ENCODE results near the gene CTDSP1. TPM values are rescaled to one million over a fixed set of nuclear protein-coding genes. Genes with fewer than 3 reads are reported as not detected.

Gene CTDSP1
- total RNA-seq, 1 experiment from 2014 or later: 69.7 TPM

DNA sequence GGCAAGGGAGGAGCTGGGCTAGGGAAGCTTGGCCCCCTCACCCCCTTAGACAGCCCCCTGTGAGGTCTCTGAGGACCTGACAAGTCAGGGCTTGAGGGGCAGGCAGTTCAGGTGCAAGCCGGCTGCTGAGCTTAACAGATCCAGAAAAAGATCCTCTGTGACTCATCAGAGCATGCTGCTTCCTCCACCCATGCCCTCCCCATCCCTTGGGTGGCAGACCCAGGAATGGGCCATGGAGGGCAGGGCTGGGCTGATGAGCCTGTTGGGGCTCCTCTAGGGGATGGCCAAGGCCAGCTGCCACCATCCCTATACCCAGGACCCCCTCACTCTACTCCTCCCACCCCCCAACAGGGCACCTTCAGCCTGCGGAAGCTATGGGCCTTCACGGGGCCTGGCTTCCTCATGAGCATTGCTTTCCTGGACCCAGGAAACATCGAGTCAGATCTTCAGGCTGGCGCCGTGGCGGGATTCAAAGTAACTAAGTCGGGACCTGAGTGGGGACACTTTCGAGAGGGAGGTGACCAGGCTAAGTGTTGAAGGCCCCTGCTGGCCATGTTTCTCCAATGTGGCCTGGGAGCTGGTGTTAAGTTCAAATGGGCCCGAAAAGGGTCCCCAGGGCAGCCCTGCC is 15.7 kb upstream of the CTDSP1 start:
- peak; percentile 19 for DNase-seq (ENCODE audit: low read depth)

DNA sequence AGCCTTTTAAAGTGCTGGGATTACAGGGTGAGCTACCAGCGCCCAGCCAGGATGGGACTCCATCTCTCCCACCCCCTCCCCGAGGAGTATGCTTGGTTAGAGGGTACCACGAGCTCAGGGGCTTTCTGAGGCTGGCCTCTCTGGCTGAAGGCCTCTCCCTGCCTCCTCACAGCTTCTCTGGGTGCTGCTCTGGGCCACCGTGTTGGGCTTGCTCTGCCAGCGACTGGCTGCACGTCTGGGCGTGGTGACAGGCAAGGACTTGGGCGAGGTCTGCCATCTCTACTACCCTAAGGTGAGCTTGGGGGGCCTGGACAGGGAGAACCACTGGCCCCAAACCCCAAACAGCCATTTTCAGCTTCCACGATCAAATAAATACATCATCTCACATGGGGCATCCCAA is 14.7 kb upstream of the CTDSP1 start:
- no peak for DNase-seq (ENCODE audit: low read depth)

DNA sequence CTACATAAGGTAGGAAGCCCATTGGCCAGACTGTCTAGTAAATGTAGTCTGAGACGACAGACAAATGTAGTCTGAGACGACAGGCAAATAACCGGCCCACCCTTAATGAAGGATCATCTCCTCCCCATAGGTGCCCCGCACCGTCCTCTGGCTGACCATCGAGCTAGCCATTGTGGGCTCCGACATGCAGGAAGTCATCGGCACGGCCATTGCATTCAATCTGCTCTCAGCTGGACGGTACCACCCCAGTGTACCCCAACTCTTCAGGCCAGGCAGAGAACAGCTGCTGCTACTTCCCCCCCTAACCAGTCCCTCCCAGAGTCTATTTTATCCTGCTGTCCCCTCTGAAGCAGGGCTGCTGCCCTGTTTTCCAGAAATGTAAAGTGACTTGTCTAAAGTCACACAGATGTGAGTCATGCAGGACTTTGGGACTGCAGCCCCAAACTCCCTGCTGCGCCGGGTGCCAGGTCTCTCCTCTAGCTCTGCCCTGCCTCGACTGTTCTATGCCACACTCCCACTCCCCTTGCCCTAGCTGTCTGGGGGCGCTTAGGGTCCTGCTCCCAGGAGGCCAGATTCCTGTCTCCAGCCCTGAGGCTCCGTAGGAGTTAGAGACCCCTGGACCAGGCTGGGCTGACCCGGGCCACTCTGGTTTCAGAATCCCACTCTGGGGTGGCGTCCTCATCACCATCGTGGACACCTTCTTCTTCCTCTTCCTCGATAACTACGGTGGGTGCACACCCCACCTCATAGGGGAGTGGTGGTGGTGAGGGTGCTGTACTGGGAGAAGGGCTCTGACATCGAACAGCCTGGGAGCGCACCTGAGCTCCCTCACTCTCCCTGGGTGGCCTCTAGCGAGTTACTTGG is 12.9 kb upstream of the CTDSP1 start:
- no peak for DNase-seq (ENCODE audit: low read depth)

DNA sequence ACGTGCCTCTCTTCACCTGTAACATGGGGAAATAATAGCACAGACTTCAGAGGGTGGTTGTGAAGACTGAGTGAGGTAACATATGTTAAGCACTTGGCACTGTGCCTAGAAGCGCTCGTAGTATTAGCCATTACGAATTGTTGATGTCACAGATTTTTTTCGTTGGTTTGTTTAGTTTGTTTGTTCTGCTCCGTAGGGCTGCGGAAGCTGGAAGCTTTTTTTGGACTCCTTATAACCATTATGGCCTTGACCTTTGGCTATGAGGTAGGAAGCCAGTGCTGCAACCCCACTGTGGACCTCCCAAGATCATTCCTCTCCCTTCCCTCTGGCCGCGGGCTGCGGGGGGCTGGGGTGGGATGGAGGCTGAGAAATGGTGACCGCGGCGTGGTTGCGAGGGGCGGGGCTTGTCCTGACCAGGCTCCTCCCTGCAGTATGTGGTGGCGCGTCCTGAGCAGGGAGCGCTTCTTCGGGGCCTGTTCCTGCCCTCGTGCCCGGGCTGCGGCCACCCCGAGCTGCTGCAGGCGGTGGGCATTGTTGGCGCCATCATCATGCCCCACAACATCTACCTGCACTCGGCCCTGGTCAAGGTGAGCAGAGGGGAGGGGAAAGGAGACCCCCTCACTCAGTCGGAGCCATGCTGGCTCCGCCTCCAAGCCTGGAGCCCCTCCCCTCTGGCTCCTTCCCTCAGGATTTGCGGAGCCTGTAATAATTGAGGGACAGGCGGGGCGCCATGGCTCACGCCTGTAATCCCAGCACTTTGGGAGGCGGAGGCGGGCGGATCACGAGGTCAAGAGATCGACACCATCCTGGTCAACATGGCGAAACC is 12.1 kb upstream of the CTDSP1 start:
- peak; percentile 28 for DNase-seq (ENCODE audit: low read depth)

DNA sequence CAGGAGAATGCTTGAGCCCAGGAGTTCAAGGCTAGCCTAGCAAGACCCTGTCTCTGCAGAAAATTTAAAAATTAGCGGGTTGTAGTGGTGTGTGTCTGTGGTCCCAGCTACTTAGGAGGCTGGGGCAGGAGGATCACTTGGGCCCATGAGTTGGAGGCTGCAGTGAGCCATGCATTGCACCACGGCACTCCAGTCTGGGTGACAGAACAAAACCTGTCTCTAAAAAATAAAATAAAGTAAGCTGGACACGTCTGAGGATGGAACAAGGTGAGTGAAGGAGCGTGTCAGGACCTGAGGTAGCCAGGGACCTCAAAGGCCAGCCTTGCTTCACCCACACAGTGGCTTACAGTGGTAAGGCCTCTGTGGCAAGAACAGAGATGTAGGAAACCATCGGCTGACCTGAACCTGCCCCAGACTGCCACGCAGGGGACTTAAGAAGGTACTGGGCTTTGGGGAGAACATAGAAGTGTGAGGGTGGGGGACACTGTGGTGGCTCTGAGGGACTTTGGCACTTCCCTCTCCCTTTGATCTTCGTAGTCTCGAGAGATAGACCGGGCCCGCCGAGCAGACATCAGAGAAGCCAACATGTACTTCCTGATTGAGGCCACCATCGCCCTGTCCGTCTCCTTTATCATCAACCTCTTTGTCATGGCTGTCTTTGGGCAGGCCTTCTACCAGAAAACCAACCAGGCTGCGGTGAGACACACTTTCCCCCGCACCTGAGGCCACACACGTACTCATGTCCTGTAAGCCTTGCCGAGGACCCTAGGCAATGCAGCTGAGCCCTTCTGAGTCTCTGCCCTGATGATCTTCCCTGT is 10.1 kb upstream of the CTDSP1 start:
- DNase-seq (ENCODE audit: low read depth): no peak

DNA sequence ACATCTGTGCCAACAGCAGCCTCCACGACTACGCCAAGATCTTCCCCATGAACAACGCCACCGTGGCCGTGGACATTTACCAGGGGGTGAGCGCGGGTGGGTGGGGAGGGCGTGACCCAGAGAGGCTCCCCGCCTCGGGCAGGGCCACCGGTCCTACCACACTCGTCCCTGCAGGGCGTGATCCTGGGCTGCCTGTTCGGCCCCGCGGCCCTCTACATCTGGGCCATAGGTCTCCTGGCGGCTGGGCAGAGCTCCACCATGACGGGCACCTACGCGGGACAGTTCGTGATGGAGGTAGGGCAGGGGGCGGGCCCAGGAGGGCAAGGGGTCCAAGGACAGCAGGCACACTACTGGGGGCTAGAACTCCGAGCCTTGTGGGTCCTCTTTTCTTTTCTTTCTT is 8.5 kb upstream of the CTDSP1 start:
- DNase-seq (ENCODE audit: low read depth): no peak

DNA sequence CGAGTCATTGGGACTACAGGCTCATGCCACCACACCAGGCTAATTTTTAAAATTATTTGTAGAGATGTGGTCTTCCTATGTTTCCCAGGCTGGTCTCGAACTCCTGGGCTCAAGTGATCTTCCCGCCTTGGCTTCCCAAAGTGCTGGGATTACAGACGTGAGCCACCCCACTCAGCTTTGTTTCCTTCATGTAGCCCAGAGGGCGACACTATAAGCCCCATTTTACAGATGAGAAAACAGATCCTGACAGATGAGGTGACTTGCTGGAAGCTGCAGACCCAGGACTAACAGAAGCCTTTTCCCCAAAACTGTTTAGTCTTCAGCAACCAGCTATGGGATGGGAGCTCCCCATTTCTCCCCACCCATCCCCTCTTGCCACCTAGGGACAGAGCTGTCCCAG is 7.2 kb upstream of the CTDSP1 start:
- DNase-seq (ENCODE audit: low read depth): no peak

DNA sequence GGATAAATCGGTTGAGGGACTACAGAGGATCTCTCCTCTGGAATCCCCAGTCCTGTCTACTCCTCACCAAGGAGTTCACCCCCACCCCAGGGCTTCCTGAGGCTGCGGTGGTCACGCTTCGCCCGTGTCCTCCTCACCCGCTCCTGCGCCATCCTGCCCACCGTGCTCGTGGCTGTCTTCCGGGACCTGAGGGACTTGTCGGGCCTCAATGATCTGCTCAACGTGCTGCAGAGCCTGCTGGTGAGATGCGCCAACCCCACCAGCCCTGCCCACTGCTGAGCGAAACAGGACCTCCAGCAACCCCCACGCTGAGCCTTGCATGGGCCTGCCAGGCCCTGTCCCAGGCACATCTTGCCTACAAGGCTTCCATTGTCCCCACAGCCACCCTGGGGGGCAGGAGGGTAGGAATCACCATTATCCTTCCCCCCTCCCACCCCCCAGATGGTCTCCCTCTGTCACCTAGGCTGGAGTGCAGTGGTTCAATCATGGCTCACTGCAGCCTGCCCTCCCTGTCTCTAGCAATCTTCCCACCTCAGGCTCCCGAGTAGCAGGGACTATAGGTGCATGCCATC is 6.7 kb upstream of the CTDSP1 start:
- no peak for DNase-seq (ENCODE audit: low read depth)

DNA sequence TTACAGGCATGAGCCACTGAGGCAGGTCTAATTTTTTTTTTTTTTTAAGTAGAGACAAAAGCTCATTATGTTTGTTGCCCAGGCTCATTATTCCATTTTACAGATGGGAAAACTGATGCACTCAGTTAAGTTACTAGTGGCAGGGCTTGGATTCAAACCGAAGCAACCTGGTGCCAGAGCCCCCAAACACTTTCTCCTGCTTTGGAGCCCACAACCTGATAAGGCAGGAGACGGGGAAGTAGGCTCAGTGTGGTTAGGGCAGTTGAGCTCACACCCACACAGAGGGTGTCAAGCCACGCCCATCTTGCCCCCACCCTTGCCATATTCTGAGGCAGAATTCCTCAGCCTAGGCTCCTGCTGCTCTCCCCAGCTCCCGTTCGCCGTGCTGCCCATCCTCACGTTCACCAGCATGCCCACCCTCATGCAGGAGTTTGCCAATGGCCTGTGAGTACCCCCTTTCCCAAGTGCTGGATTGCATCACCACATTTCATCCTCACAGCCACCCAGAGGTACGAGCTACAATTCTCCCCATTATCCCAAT is 5.8 kb upstream of the CTDSP1 start:
- DNase-seq (ENCODE audit: low read depth): no peak

DNA sequence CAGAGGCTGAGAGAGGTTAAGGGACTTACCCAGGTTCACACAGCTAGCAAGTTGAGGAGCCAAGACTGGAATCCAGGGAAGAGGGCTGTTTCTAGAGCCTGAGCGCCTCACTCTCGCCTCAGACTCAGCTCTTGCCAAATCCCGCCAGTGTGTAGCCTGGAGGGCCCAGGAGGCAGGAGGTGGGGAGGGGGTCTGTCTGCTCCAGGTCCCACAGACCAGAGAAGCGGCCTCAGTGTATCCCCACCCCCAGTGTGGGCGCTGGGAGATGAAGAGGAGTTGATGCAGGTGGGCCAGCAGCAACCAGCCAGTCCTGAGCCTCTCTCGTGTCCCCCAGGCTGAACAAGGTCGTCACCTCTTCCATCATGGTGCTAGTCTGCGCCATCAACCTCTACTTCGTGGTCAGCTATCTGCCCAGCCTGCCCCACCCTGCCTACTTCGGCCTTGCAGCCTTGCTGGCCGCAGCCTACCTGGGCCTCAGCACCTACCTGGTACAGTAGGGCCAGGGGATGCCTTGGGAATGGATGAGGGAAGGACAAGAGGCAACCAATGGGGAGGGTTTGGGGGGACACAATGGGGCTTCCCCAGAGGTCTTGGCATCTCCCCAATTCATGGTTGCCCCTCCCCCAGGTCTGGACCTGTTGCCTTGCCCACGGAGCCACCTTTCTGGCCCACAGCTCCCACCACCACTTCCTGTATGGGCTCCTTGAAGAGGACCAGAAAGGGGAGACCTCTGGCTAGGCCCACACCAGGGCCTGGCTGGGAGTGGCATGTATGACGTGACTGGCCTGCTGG is 5.2 kb upstream of the CTDSP1 start:
- no peak for DNase-seq (ENCODE audit: low read depth)

DNA sequence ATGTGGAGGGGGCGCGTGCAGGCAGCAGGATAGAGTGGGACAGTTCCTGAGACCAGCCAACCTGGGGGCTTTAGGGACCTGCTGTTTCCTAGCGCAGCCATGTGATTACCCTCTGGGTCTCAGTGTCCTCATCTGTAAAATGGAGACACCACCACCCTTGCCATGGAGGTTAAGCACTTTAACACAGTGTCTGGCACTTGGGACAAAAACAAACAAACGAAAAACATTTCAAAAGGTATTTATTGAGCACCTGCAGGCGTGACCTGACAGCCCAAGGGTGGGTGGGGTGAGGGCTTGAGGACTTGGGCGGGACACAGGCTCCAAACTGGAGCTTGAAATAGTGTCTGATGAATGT is 4.6 kb upstream of the CTDSP1 start:
- DNase-seq (ENCODE audit: low read depth): no peak

DNA sequence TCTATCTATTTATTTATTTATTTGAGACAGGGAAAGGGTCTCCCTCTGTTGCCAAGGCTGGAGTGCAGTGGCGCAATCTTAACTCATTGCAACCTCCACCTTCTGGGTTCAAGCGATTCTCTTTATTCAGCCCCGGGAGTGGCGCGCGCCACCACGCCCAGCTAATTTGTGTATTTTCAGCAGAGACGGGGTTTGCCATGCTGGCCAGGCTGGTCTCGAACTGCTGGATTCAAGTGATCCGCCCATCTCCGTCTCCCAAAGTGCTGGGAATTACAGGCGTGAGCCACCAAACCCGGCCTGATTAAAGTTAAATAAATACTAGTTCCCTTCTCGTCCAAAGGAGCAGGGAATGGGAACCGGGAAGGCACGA is 4.2 kb upstream of the CTDSP1 start:
- DNase-seq (ENCODE audit: low read depth): no peak

DNA sequence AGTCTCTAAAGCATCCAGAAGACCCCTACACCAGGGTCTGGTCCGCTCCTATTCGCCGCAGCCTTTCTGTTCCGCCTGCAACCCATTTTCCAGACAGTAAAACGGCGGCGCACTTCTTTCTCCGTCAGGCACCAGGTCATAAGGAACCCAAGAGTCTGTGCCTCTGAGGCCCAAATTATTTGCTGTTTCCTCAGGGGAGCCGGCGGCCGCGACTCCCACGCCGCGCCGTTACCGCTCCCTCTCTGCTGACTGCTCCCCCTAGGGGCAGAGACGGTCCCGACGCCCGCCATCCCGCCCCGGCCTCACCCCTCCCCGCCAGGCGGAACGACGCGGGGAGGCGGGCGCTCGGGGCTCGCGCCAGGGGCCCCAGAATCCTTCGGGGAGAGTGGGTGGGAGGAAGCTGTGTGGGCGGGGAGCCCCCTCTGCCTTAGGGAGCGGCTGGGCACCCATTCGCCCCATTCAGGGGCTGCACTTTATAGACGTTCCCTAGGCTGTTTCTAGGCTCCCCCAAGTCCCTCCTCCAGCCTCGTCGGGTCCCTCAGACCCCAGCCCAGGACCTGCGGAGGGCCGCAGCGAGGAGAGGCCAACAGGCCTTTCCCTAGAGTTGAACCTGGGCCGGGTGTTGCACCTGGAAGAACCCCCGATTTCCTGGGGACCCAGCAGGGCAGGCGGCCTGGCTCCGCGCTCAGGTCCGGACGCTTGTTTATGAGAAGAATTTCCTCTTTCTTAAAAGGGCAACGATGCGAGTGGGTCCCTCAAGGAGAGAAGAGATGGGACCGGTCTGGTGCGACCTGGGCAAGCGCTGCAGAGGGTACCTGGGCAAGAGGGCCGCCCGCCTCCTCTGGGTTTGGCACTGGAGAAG is 3.6 kb upstream of the CTDSP1 start:
- DNase-seq (ENCODE audit: low read depth): peak; percentile 95

DNA sequence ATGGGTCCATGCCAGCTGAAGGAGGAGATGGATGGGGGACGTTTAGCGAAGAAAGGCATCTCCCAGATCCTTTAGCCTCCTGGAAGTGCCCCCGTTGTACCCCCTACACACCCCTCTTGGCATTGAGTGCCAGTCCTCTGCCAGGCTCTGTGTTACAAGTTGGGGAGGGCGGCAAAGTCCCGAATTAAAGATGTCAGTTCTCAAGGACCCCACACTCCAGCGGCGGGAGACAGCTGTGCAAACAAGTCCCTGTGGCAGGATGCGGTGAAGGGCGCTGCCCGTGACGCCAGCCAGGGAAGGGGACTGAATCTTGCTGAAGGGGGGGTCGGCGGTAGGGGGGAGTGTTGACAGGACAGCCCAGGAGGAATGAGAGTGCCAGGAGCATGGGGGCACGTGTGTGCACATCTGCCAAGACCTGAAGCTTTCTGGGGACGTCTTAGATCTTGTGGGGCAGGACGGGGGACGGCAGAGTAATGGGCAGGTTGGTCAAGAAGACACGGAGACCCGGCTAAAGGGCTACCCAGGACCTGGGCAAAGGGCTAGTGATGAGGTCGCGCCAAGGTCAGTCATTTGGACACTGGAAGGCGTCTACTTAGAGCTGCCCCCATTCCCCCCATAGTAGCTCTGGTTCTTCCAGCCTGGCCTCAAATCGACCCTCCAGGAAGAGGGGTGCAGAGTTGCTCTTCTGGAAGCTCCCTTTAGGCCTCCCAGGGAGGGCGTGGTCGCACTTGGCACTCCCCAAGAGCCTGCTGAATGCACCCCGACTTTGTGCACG is 2.8 kb upstream of the CTDSP1 start:
- peak; percentile 90 for DNase-seq (ENCODE audit: low read depth)

DNA sequence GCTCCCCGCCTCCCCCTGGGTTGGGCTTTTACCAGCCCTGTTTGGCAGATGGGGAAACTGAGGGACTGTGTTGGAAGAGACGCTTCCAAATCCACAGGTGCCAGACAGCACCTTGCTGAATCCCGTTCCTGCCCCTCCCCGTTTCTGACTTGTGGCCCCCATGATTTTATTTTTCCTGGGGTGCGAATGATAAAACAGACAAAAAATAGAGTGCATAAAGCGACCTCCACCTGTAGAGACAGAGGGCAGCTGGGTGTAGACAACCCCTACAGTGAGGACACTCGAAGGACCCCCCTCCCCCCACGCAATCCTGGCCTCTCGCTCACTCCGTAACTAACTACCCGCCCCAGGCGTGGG is 2.2 kb upstream of the CTDSP1 start:
- no peak for DNase-seq (ENCODE audit: low read depth)

DNA sequence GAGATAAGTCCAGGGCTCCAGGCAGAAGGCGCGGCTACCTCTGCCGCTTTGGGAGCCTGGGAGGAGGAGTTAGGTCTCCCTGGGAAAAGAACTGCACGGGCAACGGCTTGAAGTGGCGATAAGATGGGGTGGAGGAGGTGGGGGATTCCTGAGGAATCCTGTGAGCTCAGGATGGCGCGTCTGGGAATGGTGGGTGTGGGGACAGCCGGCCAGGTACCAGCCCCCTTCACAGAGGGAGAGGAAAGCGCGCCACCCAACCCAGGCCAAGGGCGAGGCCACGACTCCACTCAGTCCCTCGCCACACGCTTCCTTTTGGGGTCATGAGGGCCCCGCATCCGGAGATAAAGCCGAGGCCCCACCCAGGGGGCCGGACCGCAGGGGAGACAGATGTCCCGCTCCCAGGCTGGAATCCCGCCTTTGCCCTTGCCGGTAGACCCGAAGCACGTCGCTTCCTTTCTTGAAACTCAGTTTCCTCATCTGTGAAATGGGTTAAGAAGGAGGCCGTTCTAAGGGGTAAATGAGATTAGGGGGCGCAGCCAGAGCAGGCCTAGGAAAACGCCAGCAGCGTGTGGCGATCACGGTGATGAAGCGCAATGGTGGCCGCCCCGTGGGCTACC is 1.7 kb upstream of the CTDSP1 start:
- peak; percentile 70 for DNase-seq (ENCODE audit: low read depth)

DNA sequence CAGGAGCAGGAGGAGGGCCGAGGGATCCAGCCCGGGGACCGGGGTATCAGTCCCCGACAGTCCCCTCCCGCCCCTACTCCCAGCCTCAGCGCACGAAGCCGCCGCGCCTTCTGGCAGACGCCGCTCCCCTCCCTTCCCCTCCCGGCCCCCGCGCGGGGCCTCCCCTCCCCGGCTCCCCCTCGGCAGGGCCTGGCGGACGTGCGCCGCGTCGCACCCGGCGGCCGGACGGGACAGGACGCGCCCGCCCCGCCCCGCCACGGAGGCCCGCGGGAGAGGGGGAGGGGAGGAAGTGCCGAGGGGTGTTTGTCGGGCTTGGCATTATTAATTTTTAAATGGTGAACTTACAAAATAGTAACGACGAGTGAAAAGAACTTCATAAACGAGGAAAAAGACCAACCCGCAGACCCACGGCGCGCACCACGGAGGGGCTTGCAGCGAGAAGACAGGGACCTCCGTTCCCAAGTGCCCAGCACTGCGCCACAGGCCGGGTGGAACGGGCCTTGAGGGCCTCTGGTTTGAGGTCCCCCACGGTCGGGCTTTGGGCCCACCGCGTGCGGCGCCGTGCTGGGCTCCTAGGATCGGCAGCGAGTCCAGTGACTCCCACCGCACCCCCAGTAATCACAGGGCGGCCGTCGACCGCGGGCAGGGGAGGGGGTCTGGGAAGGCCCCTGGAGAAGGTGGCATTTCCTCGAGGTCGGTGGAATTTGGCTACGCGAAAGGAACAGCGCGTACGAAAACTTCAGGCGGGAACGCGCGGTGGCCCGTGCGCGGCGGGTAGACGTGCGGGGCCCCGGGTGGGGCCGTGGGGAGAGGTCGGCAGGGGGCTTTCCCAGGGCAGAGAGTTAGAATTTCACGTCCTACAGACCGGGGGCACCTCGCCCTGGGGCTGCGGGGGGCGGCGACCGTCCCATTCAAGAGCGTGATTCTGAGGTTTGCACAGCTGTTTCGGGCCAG is 954 bp upstream of the CTDSP1 start:
- DNase-seq (ENCODE audit: low read depth): peak; percentile 37

Data from LHCN-M2 (cell line).